GM19099 (cell line): ENCODE results near the gene TMED6.

ENCODE experiments used
- POLR2A ChIP-seq: IDR thresholded peaks from 3 replicates; pipeline ENCODE4 v1.6.1; 2011; ENCODE audit warnings: low read depth; ENCODE audit not compliant: insufficient read length; ENCODE audit errors: extremely low read depth

Gene TMED6

GRCh38 chr16:69298261-69298660, 53.3 kb downstream of the TMED6 start:
- no peak for TF ChIP-seq POLR2A

GRCh38 chr16:69294051-69294450, 57.5 kb downstream of the TMED6 start:
- no peak for TF ChIP-seq POLR2A

- no peak for TF ChIP-seq POLR2A
These were observed 58.2 kb downstream of the TMED6 start for GRCh38 chr16:69293401-69293800.
